Right lobe of liver (tissue), 6 donors: Measurements from ENCODE around the gene COQ9. TPM values are rescaled to one million over a fixed set of nuclear protein-coding genes. Genes with fewer than 3 reads are reported as not detected.
"Not testable (repeated sequence)": the region's sequence is repeated elsewhere in the genome, so short reads cannot be mapped to it uniquely, and the experiment has no call there.

Source experiments
- ATAC-seq, 4 donors: fragments of 200-7000 bp; cut with Tn5 transposase; one replicate each; pipeline ENCODE4 v1.9.1; 2020; ENCODE audit warnings: mild to moderate bottlenecking in 4 of 4, moderate library complexity in 4 of 4
- DNase-seq, 3 donors: peaks; one replicate each; pipeline ENCODE4 v3.0.0-alpha.2; 2020
- H3K27ac ChIP-seq, 3 donors: fragments of 200-600 bp; one replicate each; pipeline ENCODE4 v1.8.0; 2022
- H3K27me3 ChIP-seq, 2 donors: fragments of 200-600 bp; one replicate each; pipeline ENCODE4 v1.8.0; 2022
- H3K36me3 ChIP-seq, 4 donors: fragments of 200-600 bp; sonication (generic) in 1 of 4; one replicate each; pipeline versions ENCODE4 v1.5.1 to v1.8.0; 2017 to 2022; ENCODE audit warnings: control low read depth in 1 of 4
- H3K4me1 ChIP-seq, 4 donors: fragments of 200-600 bp; sonication (generic) in 1 of 4; one replicate each; pipeline versions ENCODE4 v1.5.1 to v1.8.0; 2017 to 2022; ENCODE audit warnings: control low read depth in 1 of 4
- H3K4me3 ChIP-seq, 3 donors: fragments of 200-600 bp; one replicate each; pipeline ENCODE4 v1.8.0; 2022
- H3K9me3 ChIP-seq, 4 donors: fragments of 200-600 bp; sonication (generic) in 1 of 4; one replicate each; pipeline versions ENCODE4 v1.5.1 to v1.8.0; 2017 to 2022; ENCODE audit warnings: control low read depth in 1 of 4
- POLR2A ChIP-seq: fragments of 450-650 bp; IDR thresholded peaks from one replicate; pipeline ENCODE4 v1.6.1; 2017; ENCODE audit warnings: antibody characterized with exemption, mild to moderate bottlenecking
- whole genome bisulfite sequencing: methylation state at CpG from one replicate; pipeline ENCODE4 v1.1.6; 2018; ENCODE audit warnings: low coverage, low lambda C conversion rate; ENCODE audit not compliant: insufficient coverage; ENCODE audit errors: missing lambda C conversion rate; 5-methylcytosine and 5-hydroxymethylcytosine counted together
- intact Hi-C, 2 donors: fragments of 100-400 bp; cut with DNase I; formaldehyde crosslinking; loops; one replicate each; pipeline versions ENCODE4 v1.11.2 to v1.14.1; 2022
- long read RNA-seq: library from polyadenylated mRNA; unstranded; transcript quantifications from one replicate; pipeline ENCODE4 v2.0.0, GENCODE V29; 2019
- total RNA-seq, 6 experiments: library from RNA; depleted of rRNA in 2 of 6; stranded (reverse); fragments of >200 nt in 2 of 6; fragmentation: NEBNext Ultra II Directional in 3 of 6; extraction: Animal tissue kit (Norgen Biotek cat#: 25700) in 3 of 6; gene quantifications; one replicate each; pipeline versions ENCODE4 v1.1.0 to v1.2.4, GENCODE V29; 2016 to 2023
- TF ChIP-seq, protein P1 (sequence below), 4 donors: fragments of 200-600 bp in 3 of 4; fragments of 450-650 bp in 1 of 4; IDR thresholded peaks; one replicate each; pipeline versions ENCODE4 v1.5.1 to v1.8.0; 2016 to 2022; ENCODE audit warnings: antibody characterized with exemption in 4 of 4, mild to moderate bottlenecking in 2 of 4
- donor health status: DM: no; HTN: yes; CAD: no.
- donor health status: DM: no; HTN: no; CAD: no.
- donor health status: DM: no; HTN: no; CAD: no.
- donor health status: DM: no; HTN: yes; CAD: no.
- donor health status: DM: no; HTN: yes; CAD: no.

The COQ9 gene, protein sequence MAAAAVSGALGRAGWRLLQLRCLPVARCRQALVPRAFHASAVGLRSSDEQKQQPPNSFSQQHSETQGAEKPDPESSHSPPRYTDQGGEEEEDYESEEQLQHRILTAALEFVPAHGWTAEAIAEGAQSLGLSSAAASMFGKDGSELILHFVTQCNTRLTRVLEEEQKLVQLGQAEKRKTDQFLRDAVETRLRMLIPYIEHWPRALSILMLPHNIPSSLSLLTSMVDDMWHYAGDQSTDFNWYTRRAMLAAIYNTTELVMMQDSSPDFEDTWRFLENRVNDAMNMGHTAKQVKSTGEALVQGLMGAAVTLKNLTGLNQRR
- 10 to 100 TPM; 43.2 to 81.4 (median 55.3) TPM for total RNA-seq
- long read RNA-seq, transcript COQ9-201 (9 exons, 1,677 nt) = major isoform, 23 of 31 reads
- long read RNA-seq, partial matches to known transcripts = 1 of 31 reads
- long read RNA-seq, other reads (novel, unspliced or antisense) = 5 of 31 reads

GRCh38 chr16:57447186-57447962 lies at the start of gene COQ9, which contains the start of gene CIAPIN1:
Gene COQ9, plus strand, starts transcription at chr16:57447479. Its CDS starts 27 bp downstream, at chr16:57447506.
Gene CIAPIN1, minus strand, starts transcription at chr16:57447385. Its CDS starts 6,457 bp downstream, at chr16:57440928.
- peak; percentile 96 to 97 (median 97) for DNase-seq
- ATAC-seq = peak; percentile 99 to 100 (median 99)
- TF ChIP-seq, protein P1, sequence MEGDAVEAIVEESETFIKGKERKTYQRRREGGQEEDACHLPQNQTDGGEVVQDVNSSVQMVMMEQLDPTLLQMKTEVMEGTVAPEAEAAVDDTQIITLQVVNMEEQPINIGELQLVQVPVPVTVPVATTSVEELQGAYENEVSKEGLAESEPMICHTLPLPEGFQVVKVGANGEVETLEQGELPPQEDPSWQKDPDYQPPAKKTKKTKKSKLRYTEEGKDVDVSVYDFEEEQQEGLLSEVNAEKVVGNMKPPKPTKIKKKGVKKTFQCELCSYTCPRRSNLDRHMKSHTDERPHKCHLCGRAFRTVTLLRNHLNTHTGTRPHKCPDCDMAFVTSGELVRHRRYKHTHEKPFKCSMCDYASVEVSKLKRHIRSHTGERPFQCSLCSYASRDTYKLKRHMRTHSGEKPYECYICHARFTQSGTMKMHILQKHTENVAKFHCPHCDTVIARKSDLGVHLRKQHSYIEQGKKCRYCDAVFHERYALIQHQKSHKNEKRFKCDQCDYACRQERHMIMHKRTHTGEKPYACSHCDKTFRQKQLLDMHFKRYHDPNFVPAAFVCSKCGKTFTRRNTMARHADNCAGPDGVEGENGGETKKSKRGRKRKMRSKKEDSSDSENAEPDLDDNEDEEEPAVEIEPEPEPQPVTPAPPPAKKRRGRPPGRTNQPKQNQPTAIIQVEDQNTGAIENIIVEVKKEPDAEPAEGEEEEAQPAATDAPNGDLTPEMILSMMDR (IDR thresholded peaks at IDR 0.05) = no peak
- TF ChIP-seq POLR2A = peak; percentile 94
- Histone ChIP-seq H3K36me3 (peaks cover 0 to 16% (median 6%) of the 10 kb centered on the region in 4 donors), H3K9me3 (no peaks in the 10 kb centered on the region), H3K4me3 (peak within 1 kb of the TSS; percentile 93 to 100 (median 96)), H3K27ac (peak within 1 kb of the TSS; percentile 74 to 93 (median 89)), H3K4me1 (peaks cover 0 to 24% (median 9%) of the 10 kb centered on the region in 4 donors), H3K27me3 (no peaks in the 10 kb centered on the region)
- WGBS = 0% methylated on average over 6 of the region's 68 CpGs
- intact Hi-C loops = no loop called here

DNA sequence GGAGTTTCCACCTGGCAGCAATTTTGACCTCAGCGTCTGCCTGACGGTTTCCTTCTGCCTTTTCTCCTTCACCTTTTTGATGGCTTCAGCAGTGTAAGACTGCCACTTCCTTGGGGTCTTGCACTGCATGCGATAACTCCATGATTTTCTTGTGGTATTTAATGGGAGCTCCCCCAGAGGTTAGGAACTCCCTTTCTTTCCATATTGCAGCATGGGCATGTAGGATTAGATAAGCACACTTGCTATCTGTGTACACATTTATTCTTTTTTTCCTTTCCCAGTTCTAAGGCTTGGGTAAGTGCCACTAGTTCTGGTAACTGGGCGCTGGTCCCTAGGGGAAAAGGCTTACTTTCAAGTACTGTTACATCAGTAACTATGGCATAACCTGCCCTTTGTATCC lies 49.8 kb upstream of the COQ9 start:
- WGBS = 76% methylated on average over 3 of the region's 4 CpGs
- H3K4me3 ChIP-seq, intact Hi-C loops, H3K9me3 ChIP-seq, H3K36me3 ChIP-seq, H3K27ac ChIP-seq, DNase-seq, H3K4me1 ChIP-seq, ATAC-seq, H3K27me3 ChIP-seq: not testable (repeated sequence)

- intact Hi-C loops = no loop called here
- H3K27me3 ChIP-seq = no peaks in the 10 kb centered on the region
- 62% methylated on average over 2 of the region's 7 CpGs for WGBS
- peak in 1 of 4 donors; percentile 32 for ATAC-seq
- no peaks in the 10 kb centered on the region for H3K9me3 ChIP-seq
- no peak for DNase-seq
- H3K36me3 ChIP-seq = no peaks in the 10 kb centered on the region
- no peak overlapping the region for H3K4me3 ChIP-seq
- no peak for TF ChIP-seq POLR2A
- TF ChIP-seq, protein P1 (IDR thresholded peaks at IDR 0.05) = no peak
- no peak overlapping the region for H3K27ac ChIP-seq
- no peaks in the 10 kb centered on the region for H3K4me1 ChIP-seq
Observed at GRCh38 chr16:57401943-57402640, 45.2 kb upstream of the COQ9 start.

DNA sequence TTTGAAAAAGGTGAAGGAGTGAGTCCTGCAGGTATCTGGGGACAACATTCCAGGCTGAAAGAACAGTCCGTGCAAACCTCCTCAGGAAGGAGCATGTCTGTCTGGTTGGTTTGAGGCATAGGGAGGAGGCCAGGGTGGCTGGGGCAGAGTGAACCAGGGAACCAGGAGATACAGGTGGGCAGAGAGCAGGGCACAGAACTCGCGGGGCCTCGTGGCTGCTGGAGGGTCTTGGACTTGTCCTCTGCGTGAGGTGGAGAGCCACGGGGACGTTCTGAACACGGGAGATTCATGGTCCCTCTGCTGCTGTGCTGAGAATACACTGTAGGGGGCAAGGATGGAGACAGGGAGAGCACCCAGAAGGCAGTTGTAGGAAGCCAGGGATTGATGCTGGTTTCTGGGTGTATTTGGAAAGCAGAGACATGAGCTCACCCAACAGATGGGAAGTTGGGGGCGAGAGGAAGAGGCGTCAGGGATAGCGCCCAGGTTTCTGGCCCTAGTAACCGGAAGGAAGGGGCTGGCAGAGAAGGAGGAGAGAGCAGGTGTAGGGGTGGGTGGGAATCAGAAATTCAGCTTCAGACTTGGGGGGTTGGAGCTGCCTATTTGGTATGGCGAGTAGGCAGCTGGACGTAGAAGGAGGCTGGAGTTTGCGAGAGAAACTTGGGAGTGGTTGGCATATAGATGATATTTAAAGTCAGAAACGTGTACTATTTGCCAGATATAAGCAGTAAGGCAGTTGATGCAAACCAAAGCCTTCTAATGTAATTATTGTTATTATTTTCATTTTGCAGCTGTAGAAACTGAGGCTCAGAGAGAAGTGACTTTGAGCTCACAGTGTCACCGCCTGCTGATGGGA lies 43.1 kb upstream of the COQ9 start, which contains the start of gene CCL17:
Gene CCL17 (plus strand): TSS at position 803 of the 853 bp plus-strand sequence. CDS start 9,166 bp downstream, outside the sequence.
- ATAC-seq (no peak), DNase-seq (peak in 1 of 3 donors; percentile 37)
- intact Hi-C loops = no loop called here
- Histone ChIP-seq H3K9me3 (no peaks in the 10 kb centered on the region), H3K36me3 (no peaks in the 10 kb centered on the region), H3K27ac (no peak within 1 kb of the TSS), H3K4me3 (no peak within 1 kb of the TSS), H3K4me1 (no peaks in the 10 kb centered on the region), H3K27me3 (no peaks in the 10 kb centered on the region)
- 77% methylated on average over 14 of the region's 17 CpGs for WGBS
- TF ChIP-seq, protein P1 (IDR thresholded peaks at IDR 0.05) = no peak
- no peak for TF ChIP-seq POLR2A
